ENCODE data around the gene TRPV3. TPM values are rescaled to one million over a fixed set of nuclear protein-coding genes. Genes with fewer than 3 reads are reported as not detected.

The TRPV3 gene
- total RNA-seq, 6 experiments from 2014 or later: 0.07 to 0.66 (median 0.43) TPM; not detected in 1

- H3K36me3 Mint-ChIP-seq (ENCODE audit: low read depth): peaks cover 6% of the 10 kb centered on the region; the same call in 1 of the 2 replicates
- H3K27me3 Mint-ChIP-seq (ENCODE audit: insufficient read depth): no peaks in the 10 kb centered on the region; the same call in 1 of the 2 replicates
- TF ChIP-seq, protein P1, sequence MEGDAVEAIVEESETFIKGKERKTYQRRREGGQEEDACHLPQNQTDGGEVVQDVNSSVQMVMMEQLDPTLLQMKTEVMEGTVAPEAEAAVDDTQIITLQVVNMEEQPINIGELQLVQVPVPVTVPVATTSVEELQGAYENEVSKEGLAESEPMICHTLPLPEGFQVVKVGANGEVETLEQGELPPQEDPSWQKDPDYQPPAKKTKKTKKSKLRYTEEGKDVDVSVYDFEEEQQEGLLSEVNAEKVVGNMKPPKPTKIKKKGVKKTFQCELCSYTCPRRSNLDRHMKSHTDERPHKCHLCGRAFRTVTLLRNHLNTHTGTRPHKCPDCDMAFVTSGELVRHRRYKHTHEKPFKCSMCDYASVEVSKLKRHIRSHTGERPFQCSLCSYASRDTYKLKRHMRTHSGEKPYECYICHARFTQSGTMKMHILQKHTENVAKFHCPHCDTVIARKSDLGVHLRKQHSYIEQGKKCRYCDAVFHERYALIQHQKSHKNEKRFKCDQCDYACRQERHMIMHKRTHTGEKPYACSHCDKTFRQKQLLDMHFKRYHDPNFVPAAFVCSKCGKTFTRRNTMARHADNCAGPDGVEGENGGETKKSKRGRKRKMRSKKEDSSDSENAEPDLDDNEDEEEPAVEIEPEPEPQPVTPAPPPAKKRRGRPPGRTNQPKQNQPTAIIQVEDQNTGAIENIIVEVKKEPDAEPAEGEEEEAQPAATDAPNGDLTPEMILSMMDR (IDR thresholded peaks at IDR 0.05): no peak
- DNase-seq: no peak
- H3K27ac Mint-ChIP-seq: no peak overlapping the region
- H3K4me3 Mint-ChIP-seq: no peak overlapping the region
- H3K4me1 Mint-ChIP-seq (ENCODE audit: low read depth): no peaks in the 10 kb centered on the region
- H3K9me3 Mint-ChIP-seq: no peaks in the 10 kb centered on the region
These were observed 34.7 kb upstream of the TRPV3 start for GRCh38 chr17:3592216-3592860.

DNA sequence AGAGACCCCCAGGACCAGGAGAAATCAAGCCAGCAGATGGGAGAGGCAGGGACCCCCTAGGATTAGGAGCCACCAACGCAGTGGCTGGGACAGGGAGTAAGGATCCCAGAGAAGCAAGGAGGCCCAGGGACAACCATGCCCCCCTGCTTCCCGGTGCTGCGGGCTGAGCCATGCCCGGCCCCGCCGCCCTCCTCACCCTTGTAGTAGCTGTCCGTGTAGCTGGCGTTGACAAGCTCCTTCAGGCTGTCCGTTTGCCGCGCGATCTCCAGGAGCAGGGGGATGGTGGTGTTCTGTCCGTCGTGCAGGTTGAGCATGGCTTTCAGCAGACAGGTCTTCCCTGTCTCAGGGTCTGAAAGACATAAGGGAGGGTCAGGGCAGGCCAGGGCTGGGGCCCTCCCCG is 33.2 kb upstream of the TRPV3 start:
- Mint-ChIP-seq H3K4me3 (no peak overlapping the region), H3K27ac (no peak overlapping the region), H3K9me3 (no peaks in the 10 kb centered on the region), H3K4me1 (ENCODE audit: low read depth) (no peaks in the 10 kb centered on the region), H3K36me3 (ENCODE audit: low read depth) (peaks cover 6% of the 10 kb centered on the region; the same call in 1 of the 2 replicates), H3K27me3 (ENCODE audit: insufficient read depth) (no peaks in the 10 kb centered on the region; the same call in 1 of the 2 replicates)
- DNase-seq: no peak
- TF ChIP-seq, protein P1 (IDR thresholded peaks at IDR 0.05): no peak

- DNase-seq: no peak
- H3K27me3 Mint-ChIP-seq (ENCODE audit: insufficient read depth): no peaks in the 10 kb centered on the region; the same call in 1 of the 2 replicates
- peaks cover 6% of the 10 kb centered on the region; the same call in 1 of the 2 replicates for H3K36me3 Mint-ChIP-seq (ENCODE audit: low read depth)
- H3K9me3 Mint-ChIP-seq: no peaks in the 10 kb centered on the region
- no peaks in the 10 kb centered on the region for H3K4me1 Mint-ChIP-seq (ENCODE audit: low read depth)
- TF ChIP-seq, protein P1 (IDR thresholded peaks at IDR 0.05): no peak
- H3K4me3 Mint-ChIP-seq: no peak overlapping the region
- no peak overlapping the region for H3K27ac Mint-ChIP-seq
These were observed 32.6 kb upstream of the TRPV3 start for GRCh38 chr17:3590231-3590630.

GRCh38 chr17:3589784-3590183 is 32.2 kb upstream of the TRPV3 start:
- H3K27ac Mint-ChIP-seq: no peak overlapping the region
- no peak overlapping the region for H3K4me3 Mint-ChIP-seq
- peaks cover 7% of the 10 kb centered on the region for H3K36me3 Mint-ChIP-seq (ENCODE audit: low read depth)
- TF ChIP-seq, protein P1 (IDR thresholded peaks at IDR 0.05): no peak
- no peak for DNase-seq
- H3K4me1 Mint-ChIP-seq (ENCODE audit: low read depth): 0 out of 2 replicates have a peak, but pooled peaks cover 2% of the 10 kb centered on the region
- H3K9me3 Mint-ChIP-seq: no peaks in the 10 kb centered on the region
- H3K27me3 Mint-ChIP-seq (ENCODE audit: insufficient read depth): no peaks in the 10 kb centered on the region; the same call in 1 of the 2 replicates

- Mint-ChIP-seq H3K27me3 (ENCODE audit: insufficient read depth) (no peaks in the 10 kb centered on the region; the same call in 1 of the 2 replicates), H3K4me3 (no peak overlapping the region), H3K9me3 (no peaks in the 10 kb centered on the region), H3K36me3 (ENCODE audit: low read depth) (peaks cover 13% of the 10 kb centered on the region), H3K27ac (no peak overlapping the region), H3K4me1 (ENCODE audit: low read depth) (0 out of 2 replicates have a peak, but pooled peaks cover 5% of the 10 kb centered on the region)
- DNase-seq: no peak
- TF ChIP-seq, protein P1 (IDR thresholded peaks at IDR 0.05): no peak
These were observed 28.2 kb upstream of the TRPV3 start for GRCh38 chr17:3585826-3586225.
